Hypothalamus (tissue), 51 donors: Measurements from ENCODE around the gene MRPL45.
A peak's percentile ranks its signal among the peaks of the same experiment; 100 is the strongest.
"Not testable (repeated sequence)": the region's sequence is repeated elsewhere in the genome, so short reads cannot be mapped to it uniquely, and the experiment has no call there.

ENCODE experiments used
- DNase-seq, 51 donors: peaks; one replicate each; lab custom pipeline; 2025; lab: John Stamatoyannopoulos, UW

Gene MRPL45

DNA sequence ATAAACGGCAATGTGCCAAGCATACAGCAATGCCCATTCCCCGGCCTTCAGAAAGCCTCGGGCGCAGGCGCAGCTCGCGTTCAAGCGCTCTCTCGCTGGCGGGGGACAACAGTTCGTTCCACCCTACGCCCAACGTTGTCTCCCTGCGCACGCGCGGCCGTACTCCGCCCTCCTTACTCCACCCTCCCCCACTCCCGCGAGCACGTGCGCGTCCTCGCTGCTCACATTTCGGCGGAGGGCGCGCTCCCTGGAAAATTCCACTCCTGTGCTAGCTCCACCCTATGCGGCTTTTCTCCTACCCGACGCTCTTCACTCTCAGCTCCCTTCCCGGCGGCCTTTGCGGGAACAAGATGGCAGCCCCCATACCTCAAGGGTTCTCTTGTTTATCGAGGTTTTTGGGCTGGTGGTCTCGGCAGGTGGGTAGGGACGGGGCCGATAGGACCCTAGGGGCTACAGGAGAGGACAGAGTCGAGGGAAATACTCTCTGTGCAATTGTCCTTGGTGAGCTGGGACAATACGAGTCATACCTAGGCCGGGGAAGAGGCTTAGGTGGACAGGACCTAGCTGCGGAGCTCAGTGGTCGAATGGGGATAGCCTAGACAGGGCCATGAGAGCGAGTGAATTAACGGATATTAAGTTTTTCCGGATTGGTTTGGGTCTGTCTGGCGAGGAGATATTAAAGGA, at the start of gene MRPL45:
TSS of gene MRPL45 (plus strand) at position 335 of the 684 bp plus-strand sequence. CDS start at position 351, 16 bp downstream.
- DNase-seq, result peak; percentile 79 to 98 (median 92)

DNA sequence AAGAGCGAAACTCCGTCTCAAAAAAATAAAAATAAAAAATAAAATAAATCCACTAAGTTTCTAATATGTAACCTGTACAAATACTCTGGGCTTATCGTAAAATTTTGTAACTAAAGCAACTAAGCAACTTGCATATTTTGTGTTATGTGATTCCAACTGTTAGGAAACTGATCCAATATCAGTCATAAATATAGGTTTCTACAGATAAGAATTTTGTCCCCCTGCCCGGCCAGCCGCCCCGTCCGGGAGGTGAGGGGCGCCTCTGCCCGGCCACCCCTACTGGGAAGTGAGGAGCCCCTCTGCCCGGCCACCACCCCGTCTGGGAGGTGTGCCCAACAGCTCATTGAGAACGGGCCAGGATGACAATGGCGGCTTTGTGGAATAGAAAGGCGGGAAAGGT, 43.8 kb upstream of the MRPL45 start:
- not testable (repeated sequence) for DNase-seq

GRCh38 chr17:38254357-38254756, 42.6 kb upstream of the MRPL45 start:
- DNase-seq, result not testable (repeated sequence)

DNA sequence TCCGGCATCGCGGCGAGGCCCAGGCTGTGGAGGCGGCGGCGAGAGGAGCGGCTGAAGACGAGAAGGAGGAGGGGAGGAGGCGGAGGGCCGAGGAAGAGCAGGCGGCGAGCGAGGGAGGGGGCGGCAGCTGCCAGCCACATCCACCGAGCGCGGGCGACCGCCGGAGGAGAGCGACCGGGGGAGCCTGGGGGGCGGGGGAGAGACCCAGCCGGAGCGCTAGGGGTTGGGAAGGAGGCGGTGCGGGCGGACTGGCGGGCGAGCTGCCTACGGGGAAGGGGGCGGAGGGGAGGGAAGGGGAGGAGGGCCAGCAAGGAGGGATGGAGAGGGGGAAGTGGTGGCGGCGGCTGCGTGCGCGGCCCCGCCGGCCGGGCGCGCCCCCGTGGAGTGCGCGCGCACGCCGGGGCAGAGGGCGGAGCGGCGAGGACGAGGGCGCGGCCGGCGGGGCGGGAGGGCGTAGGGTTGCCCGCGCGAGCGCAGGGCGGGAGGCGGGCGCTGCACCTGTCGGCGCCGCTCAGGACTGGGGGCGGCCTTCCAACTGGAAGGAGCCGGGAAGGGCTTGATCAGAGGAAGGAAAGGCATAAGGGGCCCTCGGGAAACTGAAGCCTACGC, 39.9 kb upstream of the MRPL45 start:
- peak; percentile 17 to 87 (median 74) for DNase-seq

GRCh38 chr17:38265974-38266506, 30.9 kb upstream of the MRPL45 start:
- DNase-seq, result not testable (repeated sequence)

DNA sequence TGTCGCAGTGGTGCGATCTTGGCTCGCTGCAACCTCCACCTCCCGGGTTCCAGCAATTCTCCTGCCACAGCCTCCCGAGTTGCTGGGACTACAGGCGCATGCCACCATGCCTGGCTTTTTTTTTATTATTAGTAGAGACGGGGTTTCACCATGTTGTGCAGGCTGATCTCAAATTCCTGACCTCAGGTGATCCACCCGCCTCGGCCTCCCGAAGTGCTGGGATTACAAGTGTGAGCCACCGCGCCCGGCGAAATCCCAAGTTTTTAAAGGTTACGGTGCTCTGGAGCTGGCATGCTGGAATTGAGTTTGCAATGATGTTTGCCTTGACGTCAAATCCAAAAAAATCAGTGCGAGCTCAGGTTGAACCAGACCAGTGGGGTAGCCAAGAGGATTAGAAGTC, 30.4 kb upstream of the MRPL45 start:
- DNase-seq, result not testable (repeated sequence)

GRCh38 chr17:38268138-38268537, 28.8 kb upstream of the MRPL45 start:
- not testable (repeated sequence) for DNase-seq

DNA sequence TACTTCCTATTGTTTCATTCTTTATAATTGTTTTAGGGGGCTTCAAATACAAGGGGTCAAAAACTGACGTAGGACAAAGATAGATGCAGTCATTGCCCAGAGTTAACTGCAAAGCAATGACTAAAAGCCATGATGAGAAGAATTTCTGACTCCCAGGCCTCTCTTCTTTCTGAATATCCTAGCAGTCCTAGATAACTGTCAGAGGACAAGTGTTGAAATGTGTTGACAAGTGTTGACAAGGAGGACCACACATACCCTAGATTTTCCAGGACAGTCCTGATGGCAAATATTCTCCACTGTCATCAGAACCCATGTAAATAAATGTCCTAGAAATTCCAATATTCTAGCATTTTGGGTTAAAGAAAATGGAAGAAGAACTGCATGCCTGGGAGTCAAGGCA, 27.9 kb upstream of the MRPL45 start:
- DNase-seq, result not testable (repeated sequence)

DNA sequence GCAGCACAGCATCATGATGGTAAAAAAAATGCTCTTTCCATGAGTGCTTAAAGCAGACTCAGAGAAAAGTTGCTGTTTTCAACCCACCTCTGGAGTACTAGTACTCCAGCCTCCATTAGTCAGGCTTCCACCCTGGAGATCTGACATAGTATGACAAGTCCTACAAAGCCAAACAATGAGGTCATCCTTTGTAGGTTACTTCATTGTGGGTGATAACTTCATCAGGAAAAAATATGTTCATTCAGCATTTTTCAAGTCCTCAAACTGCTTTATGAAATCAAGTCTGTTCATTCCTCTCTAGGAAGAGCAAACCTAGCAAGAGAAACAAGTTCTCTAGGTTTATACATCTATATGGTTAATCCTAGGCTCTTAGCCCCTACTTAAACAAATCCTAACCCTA, 27.4 kb upstream of the MRPL45 start:
- not testable (repeated sequence) for DNase-seq

DNA sequence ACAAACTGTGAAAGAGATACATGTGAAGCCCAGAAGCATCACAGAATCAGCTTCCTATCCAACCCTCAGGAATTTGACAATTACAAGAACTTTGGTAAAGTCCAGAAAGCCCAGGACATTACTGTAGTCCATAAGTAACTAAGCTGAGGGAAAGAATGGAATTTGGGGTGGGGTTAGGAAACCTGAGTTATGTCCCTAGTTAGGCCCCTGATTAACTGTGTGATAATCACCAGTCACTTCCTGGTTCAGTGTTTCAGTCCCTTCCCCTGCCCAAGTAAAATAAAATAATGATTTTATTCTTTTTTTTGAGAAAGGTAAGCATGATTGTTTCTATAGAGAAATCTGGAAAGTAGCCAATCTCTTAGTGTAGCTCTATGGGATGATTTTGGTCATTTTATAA, 11.0 kb upstream of the MRPL45 start:
- DNase-seq, result not testable (repeated sequence)

DNA sequence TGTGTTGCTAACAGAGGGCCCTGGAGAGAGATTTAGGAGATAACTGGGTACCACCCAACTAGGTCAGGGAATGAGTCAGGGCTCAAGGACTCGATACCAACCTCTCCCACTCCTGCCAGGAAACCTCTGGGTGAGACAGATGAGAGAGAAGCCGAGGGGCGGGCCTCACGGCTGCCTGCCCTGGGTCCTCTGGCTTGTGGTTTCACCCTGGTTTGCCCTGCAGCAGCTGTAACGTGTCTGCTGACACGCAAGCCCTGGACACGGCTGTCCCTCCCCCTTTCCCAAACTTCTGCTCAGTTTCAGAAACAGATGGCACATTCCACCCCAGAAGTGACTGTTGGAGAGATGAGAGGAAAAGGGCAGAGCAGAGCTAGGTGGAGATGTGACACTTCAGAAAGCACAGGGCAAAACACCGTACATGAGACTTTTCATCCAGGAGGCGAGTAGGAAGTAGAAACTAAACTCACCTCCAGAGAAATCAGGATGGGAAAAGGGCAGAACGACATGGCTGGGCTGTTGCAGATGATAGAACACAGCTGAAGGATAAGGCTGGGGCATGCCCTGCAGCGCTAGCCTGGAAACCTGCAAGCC, 10.4 kb upstream of the MRPL45 start:
- DNase-seq, result not testable (repeated sequence)

GRCh38 chr17:38288217-38288827, 8.6 kb upstream of the MRPL45 start:
- peak in 1 of 51 donors; percentile 0 for DNase-seq

GRCh38 chr17:38289760-38290159, 7.2 kb upstream of the MRPL45 start:
- not testable (repeated sequence) for DNase-seq

DNA sequence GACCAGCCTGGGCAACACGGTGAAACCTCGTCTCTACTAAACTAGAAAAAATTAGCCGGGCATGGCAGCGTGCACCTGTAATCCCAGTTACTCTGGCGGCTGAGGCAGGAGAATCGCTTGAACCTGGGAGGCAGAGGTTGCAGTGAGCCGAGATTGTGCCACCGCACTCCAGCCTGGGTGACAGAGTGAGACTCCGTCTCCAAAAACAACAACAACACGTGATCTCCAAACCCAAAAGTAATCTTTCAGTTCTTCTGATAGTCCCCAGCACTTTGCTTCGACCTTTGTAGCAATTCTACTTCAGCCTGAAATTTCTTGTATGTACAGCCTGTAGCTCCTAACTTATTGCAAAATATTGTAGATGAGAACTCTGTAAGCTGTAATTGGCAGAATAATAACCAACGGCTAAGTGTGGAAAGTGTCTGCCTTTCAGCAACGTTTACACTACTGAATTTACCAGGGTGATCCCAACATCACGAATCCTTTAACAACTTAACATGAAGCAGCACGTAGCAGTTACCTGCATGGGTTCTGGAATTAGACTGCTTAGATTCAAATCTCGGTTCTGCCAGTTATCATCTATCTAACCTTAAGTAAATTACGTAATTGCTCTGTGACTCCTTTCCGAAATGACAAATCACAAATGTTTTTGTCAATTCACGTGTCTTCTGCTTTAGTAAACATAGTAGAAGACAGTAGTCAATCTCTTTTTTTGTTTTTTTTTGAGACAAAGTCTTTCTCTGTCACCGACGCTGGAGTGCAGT, 1.2 kb upstream of the MRPL45 start:
- not testable (repeated sequence) for DNase-seq

DNA sequence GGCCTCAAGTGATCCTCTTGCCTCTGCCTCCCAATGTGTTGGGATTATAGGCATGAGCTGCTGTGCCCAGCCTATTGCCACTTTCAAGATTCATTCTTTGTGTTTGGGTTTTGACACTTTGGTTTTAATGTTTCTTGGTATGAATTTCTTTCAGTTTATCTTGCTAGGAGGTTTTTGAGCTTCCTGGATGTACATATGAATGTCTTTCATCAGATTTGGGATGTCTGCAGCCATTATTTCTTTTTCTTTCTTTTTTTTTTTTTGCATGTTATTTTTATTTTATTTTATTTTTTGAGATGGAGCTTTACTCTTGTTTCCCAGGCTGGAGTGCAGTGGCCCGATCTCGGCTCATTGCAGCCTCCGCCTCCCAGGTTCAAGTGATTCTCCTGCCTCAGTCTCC, 18.5 kb downstream of the MRPL45 start:
- DNase-seq, result no peak

DNA sequence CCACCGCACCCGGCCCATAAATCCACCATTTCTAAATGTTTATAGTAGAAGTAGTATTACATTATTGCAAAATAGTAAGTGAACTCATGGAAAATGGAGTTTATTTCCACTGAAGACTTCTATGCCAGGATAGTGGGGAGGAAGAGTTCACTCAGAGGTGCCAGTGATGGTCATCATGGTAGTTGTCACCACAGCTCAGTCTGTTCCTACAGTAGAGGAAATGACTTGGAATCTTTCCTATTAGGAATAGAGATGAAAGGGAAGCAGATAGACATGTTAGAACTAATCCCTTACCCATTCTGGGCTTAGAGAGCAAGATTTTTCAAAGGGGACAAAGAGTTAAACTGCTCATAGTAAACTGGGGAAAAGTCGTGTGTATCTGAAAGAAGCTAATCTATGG, 20.1 kb downstream of the MRPL45 start:
- DNase-seq, result no peak

DNA sequence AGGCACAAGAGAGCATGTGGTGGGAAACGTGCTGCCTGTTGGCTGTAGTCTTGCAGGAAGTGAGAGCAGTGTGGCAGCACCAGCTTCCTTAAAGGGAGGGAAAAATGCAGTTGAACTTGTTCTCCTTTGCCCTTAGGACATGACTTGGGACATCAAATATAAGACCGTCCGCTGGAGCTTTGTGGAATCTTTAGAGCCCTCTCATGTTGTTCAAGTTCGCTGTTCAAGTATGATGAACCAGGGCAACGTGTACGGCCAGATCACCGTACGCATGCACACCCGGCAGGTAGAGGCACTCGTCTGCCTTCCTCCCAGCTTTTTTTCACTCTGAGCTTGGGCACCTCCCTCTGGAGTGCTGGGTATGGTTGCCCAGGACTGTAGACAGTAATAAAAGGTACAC, 23.5 kb downstream of the MRPL45 start:
- DNase-seq, result no peak

DNA sequence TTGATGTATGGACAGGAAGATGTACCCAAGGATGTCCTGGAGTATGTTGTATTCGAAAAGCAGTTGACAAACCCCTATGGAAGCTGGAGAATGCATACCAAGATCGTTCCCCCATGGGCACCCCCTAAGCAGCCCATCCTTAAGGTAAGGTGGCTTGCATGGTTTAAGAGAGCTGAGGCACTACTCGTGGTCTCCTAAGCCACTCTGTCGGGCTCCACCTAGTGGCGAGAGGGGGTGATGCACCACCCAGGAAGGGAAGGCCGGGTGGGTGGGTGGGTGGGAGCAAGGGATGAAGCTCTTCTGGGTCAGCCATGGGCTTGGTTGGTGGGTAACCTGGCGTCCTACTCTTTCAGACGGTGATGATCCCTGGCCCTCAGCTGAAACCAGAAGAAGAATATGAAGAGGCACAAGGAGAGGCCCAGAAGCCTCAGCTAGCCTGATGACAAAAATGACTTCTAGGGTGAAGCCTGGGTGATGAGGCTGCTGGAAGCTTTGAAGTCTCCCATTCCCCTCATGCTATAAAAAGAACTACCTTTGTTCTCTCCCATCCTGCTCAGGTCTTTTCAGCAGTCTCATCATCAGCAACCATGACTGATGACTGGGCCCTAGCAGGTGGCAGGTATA, 25.3 kb downstream of the MRPL45 start:
- peak in 25 of 51 donors; percentile 6 to 72 (median 43) for DNase-seq

DNA sequence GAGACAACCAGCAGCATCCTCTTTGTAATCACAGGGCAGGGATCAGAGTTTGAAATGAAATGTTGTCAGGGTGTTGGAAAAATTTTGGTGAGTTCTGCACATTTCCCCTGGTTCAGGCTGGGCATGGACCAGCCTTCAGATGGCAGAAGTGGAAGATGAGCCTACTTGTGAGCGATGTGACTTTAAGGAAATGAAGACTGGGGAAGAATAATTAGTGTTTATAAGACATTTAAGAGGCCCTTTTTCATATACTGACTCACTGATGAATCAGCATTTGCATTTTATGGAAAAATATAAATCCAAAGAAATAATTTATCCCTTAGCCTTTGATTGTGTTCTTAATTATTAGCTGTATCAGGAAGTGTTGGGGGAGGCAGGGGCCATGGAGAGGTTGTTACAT, 25.9 kb downstream of the MRPL45 start:
- DNase-seq, result no peak

DNA sequence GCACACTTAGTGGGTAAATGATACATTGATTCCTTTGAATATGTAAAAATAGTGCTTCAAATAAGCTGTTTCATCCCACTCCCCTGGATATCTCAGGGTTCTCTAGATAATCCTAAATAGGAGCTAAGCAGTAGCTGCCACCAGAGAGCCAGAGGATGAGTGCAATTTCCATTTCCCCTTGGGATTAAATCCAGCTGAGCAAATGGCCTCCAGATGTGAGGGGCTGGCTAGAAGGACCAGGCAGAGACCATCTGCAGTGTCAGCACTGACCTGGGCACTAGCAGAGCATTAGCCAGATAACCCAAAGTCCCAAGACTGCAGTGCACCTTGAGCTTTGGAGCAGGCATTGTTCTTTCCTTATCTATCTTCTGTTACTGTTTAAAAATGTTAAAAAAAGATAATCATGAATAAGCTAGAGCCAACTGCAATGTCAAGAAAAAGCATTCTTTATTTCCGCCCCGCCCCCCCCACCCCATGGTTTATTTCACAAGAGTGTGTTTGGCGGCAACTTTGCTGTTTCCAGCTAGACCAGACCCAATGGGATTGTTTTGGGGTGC, 27.3 kb downstream of the MRPL45 start:
- peak in 1 of 51 donors; percentile 30 for DNase-seq
